WI38 (cell line): ENCODE measurements around the gene SLC4A5.

Source experiments
- H3K4me3 ChIP-seq: 2 replicates; pipeline ENCODE4 v1.5.1; 2011; ENCODE audit warnings: low read depth, mild to moderate bottlenecking, control low read depth, low read length
- CTCF ChIP-seq: IDR thresholded peaks from 2 replicates; pipeline ENCODE4 v1.5.1; 2012; ENCODE audit warnings: low read depth, mild to moderate bottlenecking, control low read depth, low read length

The SLC4A5 gene

GRCh38 chr2:74374509-74375205 lies 31.4 kb upstream of the SLC4A5 start:
- H3K4me3 ChIP-seq = no peak overlapping the region
- TF ChIP-seq CTCF = no peak

- H3K4me3 ChIP-seq = no peak overlapping the region
Measured at GRCh38 chr2:74373985-74374384, 30.8 kb upstream of the SLC4A5 start.

GRCh38 chr2:74373221-74373676 lies 30.0 kb upstream of the SLC4A5 start:
- TF ChIP-seq CTCF = no peak
- H3K4me3 ChIP-seq = no peak overlapping the region

More at GRCh38 chr2:74373985-74374384, 30.8 kb upstream of the SLC4A5 start:
- no peak for TF ChIP-seq CTCF

GRCh38 chr2:74372674-74373073 lies 29.5 kb upstream of the SLC4A5 start:
- no peak for TF ChIP-seq CTCF
- no peak overlapping the region for H3K4me3 ChIP-seq

GRCh38 chr2:74371421-74371820 lies 28.2 kb upstream of the SLC4A5 start:
- no peak for TF ChIP-seq CTCF
- H3K4me3 ChIP-seq = no peak overlapping the region

GRCh38 chr2:74369976-74370375 lies 26.8 kb upstream of the SLC4A5 start:
- no peak overlapping the region for H3K4me3 ChIP-seq
- no peak for TF ChIP-seq CTCF

- TF ChIP-seq CTCF = no peak
- H3K4me3 ChIP-seq = no peak overlapping the region
Measured at GRCh38 chr2:74368499-74368898, 25.3 kb upstream of the SLC4A5 start.
